T-helper 2 cell (primary cell): Measurements from ENCODE around the gene IL4R.
"Not testable (repeated sequence)": the region's sequence is repeated elsewhere in the genome, so short reads cannot be mapped to it uniquely, and the experiment has no call there.

Experiments
- DNase-seq, 5 experiments: peaks; one replicate each; pipeline versions ENCODE4 v3.0.0 to v3.0.0-alpha.2; 2012 to 2022
- total RNA-seq, 2 donors: gene quantifications; one replicate each; lab custom pipeline; 2026; lab: John Stamatoyannopoulos, UW

The IL4R gene
- total RNA-seq, result 237 to 250 reads per million in 2 donors

GRCh38 chr16:27313422-27314160 lies at the start of gene IL4R:
IL4R (plus strand) TSS chr16:27313974; CDS start chr16:27340204, 26,230 bp downstream.
- peak; percentile 47 to 78 (median 53) for DNase-seq

GRCh38 chr16:27264151-27264550 lies 49.6 kb upstream of the IL4R start:
- no peak for DNase-seq

- no peak for DNase-seq
These were observed 47.8 kb upstream of the IL4R start for GRCh38 chr16:27265982-27266381.

GRCh38 chr16:27267037-27267677 lies 46.6 kb upstream of the IL4R start:
- DNase-seq, result peak in 1 of 5 experiments; percentile 70

- DNase-seq, result peak; percentile 85 to 97 (median 93)
These were observed 45.1 kb upstream of the IL4R start, which contains the start of gene NSMCE1 for GRCh38 chr16:27268376-27269299. NSMCE1 (minus strand) TSS chr16:27268772; CDS start chr16:27257570, 11,202 bp downstream.

GRCh38 chr16:27269300-27270150 lies 44.2 kb upstream of the IL4R start:
- DNase-seq, result no peak

- peak in 1 of 5 experiments; percentile 88 for DNase-seq
These were observed 43.4 kb upstream of the IL4R start for GRCh38 chr16:27270349-27270748.

- DNase-seq, result peak in 1 of 5 experiments; percentile 76
These were observed 41.7 kb upstream of the IL4R start for GRCh38 chr16:27272076-27272475.

- not testable (repeated sequence) for DNase-seq
These were observed 41.1 kb upstream of the IL4R start for GRCh38 chr16:27272697-27273096.

- DNase-seq, result peak in 1 of 5 experiments; percentile 74
These were observed 40.5 kb upstream of the IL4R start for GRCh38 chr16:27273330-27273669.

- DNase-seq, result peak in 1 of 5 experiments; percentile 97
These were observed 39.9 kb upstream of the IL4R start for GRCh38 chr16:27273670-27274423.

- DNase-seq, result not testable (repeated sequence)
These were observed 39.3 kb upstream of the IL4R start for GRCh38 chr16:27274424-27274874.

- no peak for DNase-seq
These were observed 38.4 kb upstream of the IL4R start for GRCh38 chr16:27275394-27275793.

GRCh38 chr16:27281243-27281642 lies 32.5 kb upstream of the IL4R start:
- DNase-seq, result peak in 1 of 5 experiments; percentile 92

- peak in 1 of 5 experiments; percentile 67 for DNase-seq
These were observed 28.7 kb upstream of the IL4R start for GRCh38 chr16:27284865-27285675.

GRCh38 chr16:27285676-27286196 lies 28.0 kb upstream of the IL4R start:
- DNase-seq, result peak in 1 of 5 experiments; percentile 79

- no peak for DNase-seq
These were observed 27.3 kb upstream of the IL4R start for GRCh38 chr16:27286451-27286850.

- no peak for DNase-seq
These were observed 26.5 kb upstream of the IL4R start for GRCh38 chr16:27287051-27287811.

GRCh38 chr16:27287887-27288286 lies 25.9 kb upstream of the IL4R start:
- DNase-seq, result no peak
